Natural killer cell (primary cell): ENCODE data around the gene TVP23C. TPM values are rescaled to one million over a fixed set of nuclear protein-coding genes. Genes with fewer than 3 reads are reported as not detected.
"Not testable (repeated sequence)": the region's sequence is repeated elsewhere in the genome, so short reads cannot be mapped to it uniquely, and the experiment has no call there.

Source experiments
- ATAC-seq, 3 donors: fragments of 150-1000 bp in 2 of 3; fragments of 200-7000 bp in 1 of 3; cut with Tn5 transposase; 1 replicate in 1 of 3; 2 replicates in 2 of 3; pipeline ENCODE4 v1.10.0; 2021; ENCODE audit warnings: mild to moderate bottlenecking in 2 of 3, moderate library complexity in 2 of 3
- DNase-seq, 2 donors: peaks; one replicate each; pipeline versions ENCODE4 v3.0.0 to v3.0.0-alpha.2; 2013 to 2021; ENCODE audit warnings: mixed read lengths in 1 of 2
- H3K27ac ChIP-seq: one replicate; pipeline ENCODE4 v1.5.1; 2013; ENCODE audit warnings: mild to moderate bottlenecking, low read length
- H3K27me3 ChIP-seq: one replicate; pipeline ENCODE4 v1.6.1; 2013; ENCODE audit warnings: low read length; ENCODE audit not compliant: control insufficient read depth, insufficient read depth
- H3K36me3 ChIP-seq: one replicate; pipeline ENCODE4 v1.6.1; 2013; ENCODE audit warnings: low read length; ENCODE audit not compliant: control insufficient read depth, insufficient read depth
- H3K4me1 ChIP-seq: one replicate; pipeline ENCODE4 v1.6.1; 2013; ENCODE audit warnings: low read length; ENCODE audit not compliant: control insufficient read depth, insufficient read depth
- H3K4me3 ChIP-seq: one replicate; pipeline ENCODE4 v1.5.1; 2013; ENCODE audit warnings: low read length
- H3K9me3 ChIP-seq: one replicate; pipeline ENCODE4 v1.6.1; 2013; ENCODE audit warnings: low read length; ENCODE audit not compliant: control insufficient read depth, insufficient read depth
- H3K27ac Mint-ChIP-seq, 2 donors: one replicate each; pipeline ENCODE4 v1.8.0; 2022; ENCODE audit warnings: mild to moderate bottlenecking in 2 of 2, mixed read lengths in 2 of 2, moderate library complexity in 1 of 2
- H3K27me3 Mint-ChIP-seq, 2 donors: one replicate each; pipeline ENCODE4 v1.8.0; 2022; ENCODE audit warnings: low read depth in 2 of 2, mixed read lengths in 2 of 2
- H3K36me3 Mint-ChIP-seq: one replicate; pipeline ENCODE4 v1.8.0; 2022; ENCODE audit warnings: mixed read lengths
- H3K4me1 Mint-ChIP-seq, 2 donors: one replicate each; pipeline ENCODE4 v1.8.0; 2022; ENCODE audit warnings: mixed read lengths in 2 of 2
- H3K4me3 Mint-ChIP-seq: one replicate; pipeline ENCODE4 v1.8.0; 2022; ENCODE audit warnings: mild to moderate bottlenecking, moderate library complexity, mixed read lengths
- H3K9me3 Mint-ChIP-seq, 2 donors: one replicate each; pipeline ENCODE4 v1.8.0; 2022; ENCODE audit warnings: mixed read lengths in 2 of 2
- WGBS: methylation state at CpG from one replicate; pipeline ENCODE4 v1.1.7; 2013; ENCODE audit warnings: missing lambda C conversion rate; ENCODE audit not compliant: insufficient coverage; 5-methylcytosine and 5-hydroxymethylcytosine counted together
- intact Hi-C: fragments of 100-400 bp; cut with micrococcal nuclease; formaldehyde crosslinking; loops from one replicate; pipeline ENCODE4 v1.14.2; 2022
- total RNA-seq, 4 donors: library from RNA; stranded (reverse); fragments of 120-200 nt in 1 of 4; gene quantifications; one replicate each; pipeline versions ENCODE4 v1.2.3 to v1.2.4, GENCODE V29; 2013 to 2022
- TF ChIP-seq, protein P1 (sequence below): fragments of 200-600 bp; IDR thresholded peaks from one replicate; pipeline ENCODE4 v1.8.0; 2022; ENCODE audit warnings: antibody characterized with exemption

The TVP23C gene
- total RNA-seq, 3 donors from 2014 or later (not counting 1 experiment from before 2014, with no cell fraction given) = 28.2 to 45.4 (median 40.4) TPM

DNA sequence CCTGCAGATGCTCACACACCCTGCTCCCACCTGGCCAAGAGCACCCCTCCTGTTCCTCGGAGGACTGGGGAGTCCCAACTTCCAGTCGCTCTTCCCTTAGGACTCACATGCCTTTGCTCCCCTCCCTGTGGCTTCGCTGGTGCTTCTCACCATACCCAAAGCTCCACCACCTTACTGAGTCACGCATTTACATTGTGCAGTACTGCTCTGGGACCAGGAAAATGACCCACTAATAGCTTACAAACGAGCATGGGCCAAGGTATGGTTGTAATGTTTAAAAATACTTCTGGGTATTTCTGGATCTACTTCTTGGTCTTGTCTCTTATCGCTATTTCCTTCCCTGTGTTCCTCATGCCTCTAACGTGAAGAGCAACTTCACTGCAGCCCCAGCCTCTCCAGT lies 54.8 kb downstream of the TVP23C start:
- Histone ChIP-seq H3K4me3 (no peak overlapping the region), H3K27ac (no peak overlapping the region), H3K9me3 (no peaks in the 10 kb centered on the region), H3K36me3 (no peaks in the 10 kb centered on the region), H3K4me1 (no peaks in the 10 kb centered on the region), H3K27me3 (no peaks in the 10 kb centered on the region)
- DNase-seq (no peak), ATAC-seq (no peak)
- no peaks in the 10 kb centered on the region for H3K36me3 Mint-ChIP-seq
- H3K27me3 Mint-ChIP-seq = no peaks in the 10 kb centered on the region
- WGBS = 82% methylated on average over 7 of the region's 7 CpGs
- peaks cover 2 to 4% of the 10 kb centered on the region in 2 donors for H3K4me1 Mint-ChIP-seq
- intact Hi-C loops = loop anchor here (10.0 kb wide), 1 partner anchor 254 kb away; no protein-coding TSS in a partner anchor
- H3K9me3 Mint-ChIP-seq = no peaks in the 10 kb centered on the region
- H3K27ac Mint-ChIP-seq = no peak overlapping the region
- no peak overlapping the region for H3K4me3 Mint-ChIP-seq
- TF ChIP-seq, protein P1, sequence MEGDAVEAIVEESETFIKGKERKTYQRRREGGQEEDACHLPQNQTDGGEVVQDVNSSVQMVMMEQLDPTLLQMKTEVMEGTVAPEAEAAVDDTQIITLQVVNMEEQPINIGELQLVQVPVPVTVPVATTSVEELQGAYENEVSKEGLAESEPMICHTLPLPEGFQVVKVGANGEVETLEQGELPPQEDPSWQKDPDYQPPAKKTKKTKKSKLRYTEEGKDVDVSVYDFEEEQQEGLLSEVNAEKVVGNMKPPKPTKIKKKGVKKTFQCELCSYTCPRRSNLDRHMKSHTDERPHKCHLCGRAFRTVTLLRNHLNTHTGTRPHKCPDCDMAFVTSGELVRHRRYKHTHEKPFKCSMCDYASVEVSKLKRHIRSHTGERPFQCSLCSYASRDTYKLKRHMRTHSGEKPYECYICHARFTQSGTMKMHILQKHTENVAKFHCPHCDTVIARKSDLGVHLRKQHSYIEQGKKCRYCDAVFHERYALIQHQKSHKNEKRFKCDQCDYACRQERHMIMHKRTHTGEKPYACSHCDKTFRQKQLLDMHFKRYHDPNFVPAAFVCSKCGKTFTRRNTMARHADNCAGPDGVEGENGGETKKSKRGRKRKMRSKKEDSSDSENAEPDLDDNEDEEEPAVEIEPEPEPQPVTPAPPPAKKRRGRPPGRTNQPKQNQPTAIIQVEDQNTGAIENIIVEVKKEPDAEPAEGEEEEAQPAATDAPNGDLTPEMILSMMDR = no peak

DNA sequence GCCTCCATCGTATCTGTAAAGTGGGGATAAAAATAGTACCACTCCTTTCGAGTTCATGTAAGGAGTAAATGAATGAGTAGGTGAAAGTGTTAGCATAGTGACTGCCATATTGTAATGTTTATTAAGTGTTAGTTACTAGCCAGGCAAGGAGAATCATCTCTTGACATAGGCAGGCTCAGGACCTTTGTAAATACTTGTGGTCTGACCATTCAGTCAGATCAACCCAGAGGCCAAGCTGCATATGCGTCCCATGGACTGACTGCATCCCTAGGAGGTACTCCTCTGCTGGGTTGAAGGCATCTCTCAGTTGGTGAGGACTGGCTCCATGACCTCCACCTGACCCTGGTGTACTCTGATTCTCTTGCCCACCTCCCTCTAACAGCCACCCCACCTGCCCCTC lies 55.4 kb downstream of the TVP23C start:
- Mint-ChIP-seq H3K4me3 (no peak overlapping the region), H3K9me3 (no peaks in the 10 kb centered on the region), H3K36me3 (no peaks in the 10 kb centered on the region), H3K4me1 (peaks cover 5 to 7% of the 10 kb centered on the region in 2 donors), H3K27me3 (no peaks in the 10 kb centered on the region), H3K27ac (no peak overlapping the region)
- ATAC-seq (no peak), DNase-seq (no peak)
- Histone ChIP-seq H3K36me3 (no peaks in the 10 kb centered on the region), H3K4me1 (peaks cover 3% of the 10 kb centered on the region), H3K27me3 (no peaks in the 10 kb centered on the region), H3K4me3 (no peak overlapping the region), H3K27ac (no peak overlapping the region), H3K9me3 (no peaks in the 10 kb centered on the region)
- WGBS = 91% methylated on average over 3 of the region's 3 CpGs
- intact Hi-C loops = loop anchor here (10.0 kb wide), 1 partner anchor 253 kb away; no protein-coding TSS in a partner anchor
- TF ChIP-seq, protein P1 = no peak

DNA sequence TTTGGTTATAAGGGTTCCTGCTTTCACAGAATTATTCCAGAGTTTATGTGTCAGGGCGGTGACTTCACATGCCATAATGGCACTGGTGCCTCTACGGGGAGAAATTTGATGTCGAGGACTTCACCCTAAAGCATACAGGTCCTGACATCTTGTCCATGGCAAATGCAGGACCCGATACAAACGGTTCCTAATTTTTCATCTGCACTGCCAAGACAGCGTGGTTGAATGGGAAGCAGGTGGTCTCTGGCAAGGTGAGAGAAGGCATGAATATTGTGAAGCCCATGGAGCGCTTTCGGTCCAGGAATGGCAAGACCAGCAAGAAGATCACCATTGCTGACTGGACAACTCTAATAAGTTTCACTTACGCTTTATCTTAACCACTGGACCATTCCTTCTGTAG lies 56.3 kb downstream of the TVP23C start:
- intact Hi-C loops = loop anchor here (10.0 kb wide), 1 partner anchor 252 kb away; no protein-coding TSS in a partner anchor
- Histone ChIP-seq H3K27me3 (no peaks in the 10 kb centered on the region), H3K4me3 (no peak overlapping the region), H3K27ac (no peak overlapping the region), H3K9me3 (no peaks in the 10 kb centered on the region), H3K36me3 (no peaks in the 10 kb centered on the region), H3K4me1 (peaks cover 6% of the 10 kb centered on the region)
- H3K4me1 Mint-ChIP-seq = peaks cover 11 to 13% of the 10 kb centered on the region in 2 donors
- H3K9me3 Mint-ChIP-seq = no peaks in the 10 kb centered on the region
- no peak for ATAC-seq
- H3K27ac Mint-ChIP-seq = no peak overlapping the region
- no peaks in the 10 kb centered on the region for H3K36me3 Mint-ChIP-seq
- TF ChIP-seq, protein P1 = no peak
- no peak overlapping the region for H3K4me3 Mint-ChIP-seq
- no peaks in the 10 kb centered on the region for H3K27me3 Mint-ChIP-seq
- WGBS = 97% methylated on average over 9 of the region's 9 CpGs
- no peak for DNase-seq

DNA sequence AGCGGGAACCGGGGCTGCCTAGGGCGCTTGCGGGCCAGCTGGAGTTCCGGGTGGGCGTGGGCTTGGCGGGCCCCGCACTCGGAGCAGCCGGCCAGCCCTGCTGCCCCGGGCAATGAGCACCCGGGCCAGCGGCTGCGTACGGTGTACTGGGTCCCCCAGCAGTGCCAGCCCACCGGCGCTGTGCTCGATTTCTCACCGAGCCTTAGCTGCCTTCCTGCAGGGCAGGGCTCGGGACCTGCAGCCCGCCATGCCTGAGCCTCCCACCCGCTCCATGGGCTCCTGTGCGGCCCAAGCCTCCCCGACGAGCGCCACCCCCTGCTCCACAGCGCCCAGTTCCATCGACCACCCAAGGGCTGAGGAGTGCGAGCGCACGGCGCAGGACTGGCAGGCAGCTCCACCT lies 57.6 kb downstream of the TVP23C start:
- not testable (repeated sequence) for H3K4me3 ChIP-seq, H3K36me3 ChIP-seq, ATAC-seq, H3K27me3 Mint-ChIP-seq, DNase-seq, H3K9me3 ChIP-seq, H3K9me3 Mint-ChIP-seq, H3K36me3 Mint-ChIP-seq, H3K4me3 Mint-ChIP-seq, H3K4me1 ChIP-seq, H3K27ac Mint-ChIP-seq, H3K27ac ChIP-seq, H3K27me3 ChIP-seq
- intact Hi-C loops = loop anchor here (10.0 kb wide), 1 partner anchor 251 kb away; no protein-coding TSS in a partner anchor
- 95% methylated on average over 32 of the region's 32 CpGs for WGBS
- peaks cover 11 to 13% of the 10 kb centered on the region in 2 donors for H3K4me1 Mint-ChIP-seq
